GM23338 (cell line): ENCODE results near the gene WWOX.

Experiments used
- CREB1 ChIP-seq: fragments of 250-450 bp; sonication (Bioruptor Pico); IDR thresholded peaks from 2 replicates; pipeline ENCODE4 v1.5.0; 2020; ENCODE audit warnings: low read depth, mild to moderate bottlenecking, moderate library complexity
- ETS1 ChIP-seq: IDR thresholded peaks from 2 replicates; pipeline ENCODE4 v1.6.1; 2016; ENCODE audit warnings: antibody characterized with exemption
- EZH2 ChIP-seq: fragments of 200-600 bp; sonication (generic); IDR thresholded peaks from one replicate; pipeline ENCODE4 v1.8.0; 2017; ENCODE audit warnings: antibody characterized with exemption, mild to moderate bottlenecking, low read depth; ENCODE audit not compliant: unreplicated experiment
- EZH2phosphoT487 ChIP-seq: fragments of 200-600 bp; sonication (generic); IDR thresholded peaks from one replicate; pipeline ENCODE4 v1.8.1; 2018; ENCODE audit warnings: antibody characterized with exemption; ENCODE audit not compliant: unreplicated experiment
- POLR2AphosphoS5 ChIP-seq: IDR thresholded peaks from 2 replicates; pipeline ENCODE4 v1.6.1; 2016; ENCODE audit warnings: antibody characterized with exemption, low read depth
- REST ChIP-seq: IDR thresholded peaks from one replicate; pipeline ENCODE4 v1.6.1; 2018; ENCODE audit warnings: antibody characterized with exemption; ENCODE audit not compliant: unreplicated experiment
- TF ChIP-seq, protein P1 (sequence below), 2 experiments: fragments of 200-600 bp in 1 of 2; sonication (generic) in 1 of 2; conservative IDR thresholded peaks; 2 replicates each; pipeline versions ENCODE4 v1.5.1 to v1.6.1; 2016 to 2017; ENCODE audit warnings: antibody characterized with exemption in 2 of 2, low read depth in 2 of 2, mild to moderate bottlenecking in 2 of 2, moderate library complexity in 1 of 2

- TF ChIP-seq EZH2phosphoT487: no peak
- TF ChIP-seq, protein P1, sequence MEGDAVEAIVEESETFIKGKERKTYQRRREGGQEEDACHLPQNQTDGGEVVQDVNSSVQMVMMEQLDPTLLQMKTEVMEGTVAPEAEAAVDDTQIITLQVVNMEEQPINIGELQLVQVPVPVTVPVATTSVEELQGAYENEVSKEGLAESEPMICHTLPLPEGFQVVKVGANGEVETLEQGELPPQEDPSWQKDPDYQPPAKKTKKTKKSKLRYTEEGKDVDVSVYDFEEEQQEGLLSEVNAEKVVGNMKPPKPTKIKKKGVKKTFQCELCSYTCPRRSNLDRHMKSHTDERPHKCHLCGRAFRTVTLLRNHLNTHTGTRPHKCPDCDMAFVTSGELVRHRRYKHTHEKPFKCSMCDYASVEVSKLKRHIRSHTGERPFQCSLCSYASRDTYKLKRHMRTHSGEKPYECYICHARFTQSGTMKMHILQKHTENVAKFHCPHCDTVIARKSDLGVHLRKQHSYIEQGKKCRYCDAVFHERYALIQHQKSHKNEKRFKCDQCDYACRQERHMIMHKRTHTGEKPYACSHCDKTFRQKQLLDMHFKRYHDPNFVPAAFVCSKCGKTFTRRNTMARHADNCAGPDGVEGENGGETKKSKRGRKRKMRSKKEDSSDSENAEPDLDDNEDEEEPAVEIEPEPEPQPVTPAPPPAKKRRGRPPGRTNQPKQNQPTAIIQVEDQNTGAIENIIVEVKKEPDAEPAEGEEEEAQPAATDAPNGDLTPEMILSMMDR (conservative IDR thresholded peaks at IDR 0.05; ENCODE audit: low read depth in 2 of 2): no peak
- TF ChIP-seq REST: no peak
- TF ChIP-seq ETS1: no peak
- no peak for TF ChIP-seq CREB1 (CRISPR knock-in tag)
- no peak for TF ChIP-seq EZH2
- no peak for TF ChIP-seq POLR2AphosphoS5
Observed at GRCh38 chr16:78900044-78900811, 800.8 kb downstream of the WWOX start.
